ENCODE results near the gene CAMKK1.

GRCh38 chr17:3847165-3847670 is 45.6 kb downstream of the CAMKK1 start:
- TF ChIP-seq CTCF (IDR thresholded peaks at IDR 0.05; ENCODE audit: poor library complexity, severe bottlenecking) (no peak), EP300 (conservative IDR thresholded peaks at IDR 0.05; ENCODE audit: poor library complexity, severe bottlenecking) (no peak), REST (IDR thresholded peaks at IDR 0.05; ENCODE audit: borderline replicate concordance) (no peak), POLR2AphosphoS5 (IDR thresholded peaks at IDR 0.05) (no peak), RAD21 (conservative IDR thresholded peaks at IDR 0.05) (no peak), MXI1 (conservative IDR thresholded peaks at IDR 0.05; ENCODE audit: poor library complexity, severe bottlenecking) (no peak), TAF1 (IDR thresholded peaks at IDR 0.05; ENCODE audit: low read depth) (no peak)
